NCI-H345 treated with DMSO at 0.1 percent for 48 hours (cell line): ENCODE data around the gene FAM193B.

Source experiments
- DNase-seq: peaks from one replicate; lab custom pipeline; 2025; ENCODE audit not compliant: unreplicated experiment; lab: John Stamatoyannopoulos, UW

Gene FAM193B

DNA sequence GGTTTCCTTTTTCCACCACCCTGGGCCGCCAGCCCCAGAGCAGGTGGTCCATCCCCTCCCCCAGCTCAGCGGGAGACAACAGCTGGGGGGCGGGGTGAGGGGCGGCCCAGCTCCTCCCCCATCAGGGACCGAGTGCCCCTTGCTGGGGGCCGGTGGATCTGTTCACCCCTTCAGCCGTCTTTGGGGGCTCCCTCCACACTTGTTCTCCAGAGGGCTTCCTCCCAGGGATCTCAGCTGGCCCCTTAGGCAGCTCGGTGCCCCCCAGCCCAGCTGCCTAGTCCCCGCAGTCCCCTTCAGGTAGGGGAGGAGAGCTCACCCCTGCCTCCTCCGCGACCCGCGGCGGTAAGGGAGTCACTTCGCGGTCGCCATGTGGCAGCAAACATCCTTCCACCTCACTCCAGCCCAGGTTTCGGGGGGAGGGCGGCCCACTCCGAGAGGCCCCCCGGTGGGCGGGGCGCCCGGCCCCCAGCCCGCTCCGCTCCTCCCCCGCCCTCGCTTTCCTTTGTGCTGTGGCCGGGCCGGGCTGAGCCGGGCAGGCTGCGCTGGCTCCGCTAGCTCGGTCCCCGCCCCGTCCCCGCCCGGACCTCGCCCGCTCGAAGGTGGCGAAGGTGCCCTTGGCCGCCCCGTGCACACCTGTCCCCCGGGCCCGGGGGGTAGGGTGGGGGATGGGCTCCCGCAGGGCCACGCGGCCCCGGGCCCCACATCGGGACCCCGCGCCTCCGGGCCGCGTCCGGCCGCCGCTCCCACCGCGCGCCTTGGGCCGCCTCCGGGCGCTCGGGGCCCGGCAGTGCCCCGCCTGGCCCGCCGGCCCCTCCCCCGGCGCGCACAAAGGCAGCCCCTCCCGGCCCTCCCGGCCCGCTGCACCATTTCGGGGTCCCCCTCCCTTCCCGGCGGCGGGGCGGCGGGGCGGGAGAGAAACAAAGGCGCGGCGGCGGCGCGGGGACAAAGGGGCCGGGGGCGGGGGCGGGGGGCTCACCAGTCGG is 81.6 kb downstream of the FAM193B start:
- no peak for DNase-seq

DNA sequence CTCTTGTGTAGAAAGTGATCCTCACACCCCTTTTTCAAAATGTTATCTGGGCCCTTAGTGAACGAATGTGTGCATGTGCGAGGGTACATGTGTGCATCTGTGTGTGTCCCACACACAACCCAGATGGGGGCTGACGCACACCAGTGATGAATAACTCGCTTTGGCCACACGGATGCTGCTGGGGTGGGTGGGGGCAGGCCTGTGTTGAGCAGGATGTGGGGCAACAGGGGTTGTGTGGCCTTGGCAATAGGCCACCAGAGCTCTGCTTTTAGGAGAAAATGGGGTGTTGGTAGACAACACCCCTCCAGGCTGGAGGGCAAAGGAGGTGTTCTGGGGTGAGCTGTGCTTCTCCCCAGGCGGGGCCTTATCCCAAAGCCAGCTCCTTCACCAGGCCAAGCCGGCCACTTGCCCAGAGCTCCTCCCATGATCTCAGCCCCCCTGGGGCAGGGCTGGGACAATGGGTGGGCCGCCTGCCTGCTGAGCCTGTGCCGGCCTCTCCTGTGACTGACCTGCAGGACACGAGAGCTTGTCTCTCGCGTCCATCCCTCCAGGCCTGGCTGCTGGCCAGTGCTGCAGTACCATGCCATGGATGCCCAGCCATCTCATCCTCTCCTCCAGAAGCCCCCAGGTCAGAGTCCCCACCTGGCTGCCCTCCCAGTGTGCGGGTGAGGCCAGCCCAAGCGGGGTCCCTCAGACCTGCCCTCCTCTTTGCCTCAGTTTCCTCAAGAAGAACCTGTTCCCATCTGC is 82.6 kb downstream of the FAM193B start:
- no peak for DNase-seq

DNA sequence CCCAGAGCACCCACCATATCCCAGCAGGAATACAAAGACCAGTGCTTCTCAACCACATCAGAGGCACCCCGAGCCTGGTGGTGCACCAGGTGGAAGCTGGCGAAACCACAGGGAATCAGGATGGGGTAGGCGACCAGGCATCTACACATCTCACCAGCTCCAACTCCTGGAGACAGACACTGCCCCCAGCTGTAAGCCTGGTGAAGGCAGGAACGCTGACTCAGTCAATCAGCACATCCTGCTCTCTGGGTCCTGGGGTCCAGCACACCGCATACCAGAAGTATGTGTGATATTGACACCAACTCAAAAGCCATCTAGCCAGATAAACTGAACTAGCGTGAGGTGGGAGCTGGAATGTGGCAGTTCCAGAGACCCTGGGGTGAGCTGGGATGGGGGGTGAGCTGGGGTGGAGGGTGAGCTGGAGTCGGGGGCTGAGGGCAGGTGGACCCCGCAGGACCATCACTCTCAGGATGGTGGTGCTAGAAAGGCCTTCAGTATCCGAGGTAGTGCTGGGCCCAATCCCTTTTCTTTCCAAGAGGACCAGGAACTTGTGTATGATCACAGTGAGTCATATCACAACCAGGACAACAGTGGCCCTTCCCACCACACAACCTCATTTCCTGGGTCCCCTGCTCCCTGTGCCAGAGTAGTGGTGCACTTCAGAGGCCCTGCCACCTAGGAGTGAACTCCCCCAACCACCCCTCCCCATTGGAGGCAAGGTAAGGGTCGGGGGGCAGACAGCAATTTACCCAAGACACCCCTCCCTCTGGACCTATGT is 83.4 kb downstream of the FAM193B start:
- DNase-seq, result no peak
